Measurements from ENCODE around the gene DOK4. TPM values are rescaled to one million over a fixed set of nuclear protein-coding genes. Genes with fewer than 3 reads are reported as not detected.

DOK4 gene
- total RNA-seq, 1 donor from 2014 or later, result 25.5 TPM

- Histone ChIP-seq H3K36me3 (ENCODE audit: insufficient read depth, low read length) (no peaks in the 10 kb centered on the region), H3K27me3 (ENCODE audit: insufficient read depth, low read length) (no peaks in the 10 kb centered on the region), H3K4me1 (ENCODE audit: insufficient read depth, low read length) (peaks cover 20% of the 10 kb centered on the region), H3K27ac (ENCODE audit: low read depth, low read length) (no peak overlapping the region), H3K4me2 (ENCODE audit: low read length) (no peak overlapping the region), H3K9ac (ENCODE audit: low read length) (no peak overlapping the region), H4K20me1 (ENCODE audit: insufficient read depth, low read length) (peaks cover 26% of the 10 kb centered on the region), H3K79me2 (ENCODE audit: insufficient read depth, low read length) (no peaks in the 10 kb centered on the region), H3K9me3 (ENCODE audit: insufficient read depth, low read depth, low read length) (no peaks in the 10 kb centered on the region), H3K4me3 (ENCODE audit: insufficient read depth, low read depth, low read length) (no peak overlapping the region), H2AFZ (ENCODE audit: low read depth, low read length) (no peak overlapping the region)
- Mint-ChIP-seq H3K27me3 (ENCODE audit: low read depth, unreplicated experiment) (no peaks in the 10 kb centered on the region), H3K4me1 (ENCODE audit: low read depth, unreplicated experiment) (peaks cover 9% of the 10 kb centered on the region), H3K27ac (ENCODE audit: unreplicated experiment) (no peak overlapping the region), H3K36me3 (ENCODE audit: low read depth, unreplicated experiment) (peaks cover 2% of the 10 kb centered on the region), H3K4me3 (ENCODE audit: unreplicated experiment) (no peak overlapping the region), H3K9me3 (ENCODE audit: unreplicated experiment) (no peaks in the 10 kb centered on the region)
- DNase-seq (ENCODE audit: low read depth) (no peak), FAIRE-seq (no peak)
- no peak for TF ChIP-seq EZH2 (IDR thresholded peaks at IDR 0.05; ENCODE audit: insufficient read depth, low read length)
Measured at GRCh38 chr16:57481421-57481820, 4.9 kb downstream of the DOK4 start.

- H3K79me2 ChIP-seq (ENCODE audit: insufficient read depth, low read length), result no peaks in the 10 kb centered on the region
- Mint-ChIP-seq H3K27ac (ENCODE audit: unreplicated experiment) (no peak overlapping the region), H3K27me3 (ENCODE audit: low read depth, unreplicated experiment) (no peaks in the 10 kb centered on the region), H3K36me3 (ENCODE audit: low read depth, unreplicated experiment) (peaks cover 2% of the 10 kb centered on the region), H3K4me3 (ENCODE audit: unreplicated experiment) (no peak overlapping the region), H3K4me1 (ENCODE audit: low read depth, unreplicated experiment) (peaks cover 9% of the 10 kb centered on the region), H3K9me3 (ENCODE audit: unreplicated experiment) (no peaks in the 10 kb centered on the region)
- no peak overlapping the region for H3K9ac ChIP-seq (ENCODE audit: low read length)
- H3K4me3 ChIP-seq (ENCODE audit: insufficient read depth, low read depth, low read length), result no peak overlapping the region
- H3K36me3 ChIP-seq (ENCODE audit: insufficient read depth, low read length), result no peaks in the 10 kb centered on the region
- H2AFZ ChIP-seq (ENCODE audit: low read depth, low read length), result no peak overlapping the region
- H3K9me3 ChIP-seq (ENCODE audit: insufficient read depth, low read depth, low read length), result no peaks in the 10 kb centered on the region
- H3K4me1 ChIP-seq (ENCODE audit: insufficient read depth, low read length), result peaks cover 20% of the 10 kb centered on the region
- peaks cover 31% of the 10 kb centered on the region for H4K20me1 ChIP-seq (ENCODE audit: insufficient read depth, low read length)
- no peak for DNase-seq (ENCODE audit: low read depth)
- no peaks in the 10 kb centered on the region for H3K27me3 ChIP-seq (ENCODE audit: insufficient read depth, low read length)
- TF ChIP-seq EZH2 (IDR thresholded peaks at IDR 0.05; ENCODE audit: insufficient read depth, low read length), result no peak
- TF ChIP-seq CTCF (IDR thresholded peaks at IDR 0.05; ENCODE audit: insufficient read depth, low read depth, low read length), result no peak
- H3K4me2 ChIP-seq (ENCODE audit: low read length), result no peak overlapping the region
- H3K27ac ChIP-seq (ENCODE audit: low read depth, low read length), result no peak overlapping the region
- no peak for FAIRE-seq
Measured at GRCh38 chr16:57480754-57481230, 5.5 kb downstream of the DOK4 start.

GRCh38 chr16:57479976-57480753, 6.1 kb downstream of the DOK4 start:
- peak overlapping the region; percentile 68 for H3K4me3 ChIP-seq (ENCODE audit: insufficient read depth, low read depth, low read length)
- H3K4me3 Mint-ChIP-seq (ENCODE audit: unreplicated experiment), result peak overlapping the region; percentile 81

More at GRCh38 chr16:57479976-57480753, 6.1 kb downstream of the DOK4 start:
- Mint-ChIP-seq H3K27me3 (ENCODE audit: low read depth, unreplicated experiment) (no peaks in the 10 kb centered on the region), H3K9me3 (ENCODE audit: unreplicated experiment) (no peaks in the 10 kb centered on the region), H3K27ac (ENCODE audit: unreplicated experiment) (no peak overlapping the region), H3K4me1 (ENCODE audit: low read depth, unreplicated experiment) (peaks cover 9% of the 10 kb centered on the region), H3K36me3 (ENCODE audit: low read depth, unreplicated experiment) (peaks cover 2% of the 10 kb centered on the region)
- H3K9me3 ChIP-seq (ENCODE audit: insufficient read depth, low read depth, low read length), result no peaks in the 10 kb centered on the region
- peak overlapping the region; percentile 72 for H3K9ac ChIP-seq (ENCODE audit: low read length)
- FAIRE-seq (no peak), DNase-seq (ENCODE audit: low read depth) (peak; percentile 44)
- peaks cover 31% of the 10 kb centered on the region for H4K20me1 ChIP-seq (ENCODE audit: insufficient read depth, low read length)
- peaks cover 20% of the 10 kb centered on the region for H3K4me1 ChIP-seq (ENCODE audit: insufficient read depth, low read length)
- TF ChIP-seq CTCF (IDR thresholded peaks at IDR 0.05; ENCODE audit: insufficient read depth, low read depth, low read length) (no peak), EZH2 (IDR thresholded peaks at IDR 0.05; ENCODE audit: insufficient read depth, low read length) (no peak)
- peak overlapping the region; percentile 53 for H2AFZ ChIP-seq (ENCODE audit: low read depth, low read length)
- H3K79me2 ChIP-seq (ENCODE audit: insufficient read depth, low read length), result no peaks in the 10 kb centered on the region
- H3K4me2 ChIP-seq (ENCODE audit: low read length), result peak overlapping the region; percentile 94
- no peaks in the 10 kb centered on the region for H3K36me3 ChIP-seq (ENCODE audit: insufficient read depth, low read length)
- no peak overlapping the region for H3K27ac ChIP-seq (ENCODE audit: low read depth, low read length)
- H3K27me3 ChIP-seq (ENCODE audit: insufficient read depth, low read length), result no peaks in the 10 kb centered on the region
